ENCODE results near the gene YBX3.

DNA sequence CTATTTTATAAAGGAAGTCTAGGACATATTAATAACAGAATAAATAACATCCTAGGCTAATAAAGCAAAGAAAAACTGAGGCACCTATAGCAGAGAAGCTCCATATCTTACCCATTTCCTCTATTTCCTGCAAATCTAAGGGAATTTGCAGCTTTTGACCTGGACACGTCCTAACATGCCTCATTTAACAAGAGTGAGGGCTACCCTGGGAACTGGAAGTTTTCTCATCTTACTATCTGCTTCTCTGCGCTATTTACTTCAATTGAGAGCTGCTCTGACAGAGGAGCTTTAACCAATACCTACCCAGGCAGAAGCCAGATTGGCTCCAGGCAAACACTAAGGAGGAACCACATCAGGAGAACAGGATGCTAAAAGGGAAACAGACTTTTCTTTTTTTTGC lies 5.7 kb downstream of the YBX3 start:
- no peak for TF ChIP-seq TAF1 (IDR thresholded peaks at IDR 0.05; ENCODE audit: low read depth)
- TF ChIP-seq MAX (IDR thresholded peaks at IDR 0.05), result no peak
- no peak for TF ChIP-seq RAD21 (IDR thresholded peaks at IDR 0.05; ENCODE audit: low read depth)
- no peak for TF ChIP-seq TCF12 (IDR thresholded peaks at IDR 0.05; ENCODE audit: low read depth)
- TF ChIP-seq, protein P1, sequence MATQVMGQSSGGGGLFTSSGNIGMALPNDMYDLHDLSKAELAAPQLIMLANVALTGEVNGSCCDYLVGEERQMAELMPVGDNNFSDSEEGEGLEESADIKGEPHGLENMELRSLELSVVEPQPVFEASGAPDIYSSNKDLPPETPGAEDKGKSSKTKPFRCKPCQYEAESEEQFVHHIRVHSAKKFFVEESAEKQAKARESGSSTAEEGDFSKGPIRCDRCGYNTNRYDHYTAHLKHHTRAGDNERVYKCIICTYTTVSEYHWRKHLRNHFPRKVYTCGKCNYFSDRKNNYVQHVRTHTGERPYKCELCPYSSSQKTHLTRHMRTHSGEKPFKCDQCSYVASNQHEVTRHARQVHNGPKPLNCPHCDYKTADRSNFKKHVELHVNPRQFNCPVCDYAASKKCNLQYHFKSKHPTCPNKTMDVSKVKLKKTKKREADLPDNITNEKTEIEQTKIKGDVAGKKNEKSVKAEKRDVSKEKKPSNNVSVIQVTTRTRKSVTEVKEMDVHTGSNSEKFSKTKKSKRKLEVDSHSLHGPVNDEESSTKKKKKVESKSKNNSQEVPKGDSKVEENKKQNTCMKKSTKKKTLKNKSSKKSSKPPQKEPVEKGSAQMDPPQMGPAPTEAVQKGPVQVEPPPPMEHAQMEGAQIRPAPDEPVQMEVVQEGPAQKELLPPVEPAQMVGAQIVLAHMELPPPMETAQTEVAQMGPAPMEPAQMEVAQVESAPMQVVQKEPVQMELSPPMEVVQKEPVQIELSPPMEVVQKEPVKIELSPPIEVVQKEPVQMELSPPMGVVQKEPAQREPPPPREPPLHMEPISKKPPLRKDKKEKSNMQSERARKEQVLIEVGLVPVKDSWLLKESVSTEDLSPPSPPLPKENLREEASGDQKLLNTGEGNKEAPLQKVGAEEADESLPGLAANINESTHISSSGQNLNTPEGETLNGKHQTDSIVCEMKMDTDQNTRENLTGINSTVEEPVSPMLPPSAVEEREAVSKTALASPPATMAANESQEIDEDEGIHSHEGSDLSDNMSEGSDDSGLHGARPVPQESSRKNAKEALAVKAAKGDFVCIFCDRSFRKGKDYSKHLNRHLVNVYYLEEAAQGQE (IDR thresholded peaks at IDR 0.05; ENCODE audit: low read depth), result no peak
- no peak for TF ChIP-seq EP300 (IDR thresholded peaks at IDR 0.05; ENCODE audit: borderline replicate concordance)
